ENCODE measurements around the gene SKI. TPM values are rescaled to one million over a fixed set of nuclear protein-coding genes. Genes with fewer than 3 reads are reported as not detected.
A peak's percentile ranks its signal among the peaks of the same experiment; 100 is the strongest.

SKI gene
- total RNA-seq, 2 experiments from 2014 or later, result 286 to 324 TPM

DNA sequence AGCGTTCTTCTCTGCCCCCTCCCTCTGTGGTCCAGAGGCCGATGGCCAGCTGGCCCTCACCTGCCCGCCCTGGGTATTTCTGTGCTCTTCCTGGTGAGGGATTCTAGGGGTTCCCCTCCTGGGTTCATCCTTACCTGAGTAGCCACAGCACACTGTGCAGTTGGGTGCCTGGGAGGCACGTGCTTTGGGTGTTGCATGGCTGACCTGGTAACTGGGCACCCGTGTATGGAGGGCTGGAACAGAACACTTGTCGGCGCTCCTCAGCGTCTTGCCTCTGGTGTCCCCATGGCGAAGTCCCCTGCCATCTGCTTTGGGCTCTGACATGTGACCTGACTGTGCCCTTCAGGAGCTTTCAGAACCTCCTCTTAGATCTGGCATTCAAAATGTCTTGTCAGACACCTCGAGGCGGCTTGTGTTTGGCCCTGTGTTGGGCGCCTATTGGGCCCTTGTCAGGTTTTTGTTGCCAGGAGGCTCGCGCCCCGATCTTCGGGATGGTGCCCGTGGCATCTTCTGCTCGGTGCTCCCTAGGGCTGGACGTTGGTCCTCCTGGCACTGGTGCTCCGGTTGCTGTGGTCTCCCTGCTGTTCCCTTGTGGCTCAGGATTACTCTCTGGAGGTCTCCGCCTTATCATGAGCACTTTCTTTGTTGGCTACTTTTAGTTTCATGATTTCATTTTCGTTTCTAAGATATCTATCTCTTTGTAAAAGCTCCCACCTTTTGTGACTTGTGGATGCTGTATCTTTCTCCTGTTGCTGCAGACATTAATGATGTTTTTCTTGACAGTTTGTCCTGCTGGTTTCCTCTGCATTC is 28.5 kb downstream of the SKI start:
- TF ChIP-seq, protein P1, sequence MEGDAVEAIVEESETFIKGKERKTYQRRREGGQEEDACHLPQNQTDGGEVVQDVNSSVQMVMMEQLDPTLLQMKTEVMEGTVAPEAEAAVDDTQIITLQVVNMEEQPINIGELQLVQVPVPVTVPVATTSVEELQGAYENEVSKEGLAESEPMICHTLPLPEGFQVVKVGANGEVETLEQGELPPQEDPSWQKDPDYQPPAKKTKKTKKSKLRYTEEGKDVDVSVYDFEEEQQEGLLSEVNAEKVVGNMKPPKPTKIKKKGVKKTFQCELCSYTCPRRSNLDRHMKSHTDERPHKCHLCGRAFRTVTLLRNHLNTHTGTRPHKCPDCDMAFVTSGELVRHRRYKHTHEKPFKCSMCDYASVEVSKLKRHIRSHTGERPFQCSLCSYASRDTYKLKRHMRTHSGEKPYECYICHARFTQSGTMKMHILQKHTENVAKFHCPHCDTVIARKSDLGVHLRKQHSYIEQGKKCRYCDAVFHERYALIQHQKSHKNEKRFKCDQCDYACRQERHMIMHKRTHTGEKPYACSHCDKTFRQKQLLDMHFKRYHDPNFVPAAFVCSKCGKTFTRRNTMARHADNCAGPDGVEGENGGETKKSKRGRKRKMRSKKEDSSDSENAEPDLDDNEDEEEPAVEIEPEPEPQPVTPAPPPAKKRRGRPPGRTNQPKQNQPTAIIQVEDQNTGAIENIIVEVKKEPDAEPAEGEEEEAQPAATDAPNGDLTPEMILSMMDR (IDR thresholded peaks at IDR 0.05), result no peak
- Mint-ChIP-seq H3K27me3 (no peaks in the 10 kb centered on the region), H3K4me1 (ENCODE audit: low read depth) (peaks cover 52% of the 10 kb centered on the region), H3K9me3 (peaks cover 2% of the 10 kb centered on the region), H3K4me3 (peak overlapping the region; percentile 47), H3K27ac (no peak overlapping the region), H3K36me3 (ENCODE audit: low read depth) (peaks cover 54% of the 10 kb centered on the region)
- H3K36me3 ChIP-seq (ENCODE audit: insufficient read depth, low read length), result peaks cover 32% of the 10 kb centered on the region
- ATAC-seq (ENCODE audit: poor library complexity), result peak; percentile 0
- no peak overlapping the region for H3K4me3 ChIP-seq (ENCODE audit: low read length)
- peaks cover 92% of the 10 kb centered on the region for H3K4me1 ChIP-seq (ENCODE audit: insufficient read depth, low read length)
- H3K27me3 ChIP-seq (ENCODE audit: control insufficient read depth in 1 of 2, insufficient read depth in 2 of 2, low read length in 2 of 2), result no peaks in the 10 kb centered on the region
- peaks cover 15 to 38% of the 10 kb centered on the region in 2 experiments for H3K9me3 ChIP-seq (ENCODE audit: control insufficient read depth in 1 of 2, insufficient read depth in 1 of 2, low read length in 2 of 2)
- CTCF ChIA-PET, result interaction anchor here (0.8 to 1.6 kb wide), 4 partner anchors 24 to 125 kb away, joined by 3 to 4 read pairs (median 4); partner anchors contain the start of gene FAAP20
- DNase-seq, result no peak
- peak overlapping the region; percentile 99 to 100 for H3K27ac ChIP-seq (ENCODE audit: low read depth in 1 of 2, low read length in 2 of 2)
- POLR2A ChIA-PET, result interaction anchor here (0.6 to 3.3 kb wide), 20 partner anchors 10 to 1049 kb away, joined by 3 to 197 read pairs (median 8); partner anchors contain the start of genes FAAP20, MORN1, PANK4 and RER1
- intact Hi-C loops (cut with DNase I, micrococcal nuclease), result loop anchor here (1.0 to 5.0 kb wide), 6 partner anchors 44 to 1646 kb away; partner anchors contain the start of gene C1orf174 (in 1 of the 2)

- Mint-ChIP-seq H3K36me3 (ENCODE audit: low read depth) (peaks cover 48% of the 10 kb centered on the region), H3K9me3 (peaks cover 2% of the 10 kb centered on the region), H3K27me3 (no peaks in the 10 kb centered on the region), H3K27ac (no peak overlapping the region), H3K4me3 (peak overlapping the region; percentile 47), H3K4me1 (ENCODE audit: low read depth) (peaks cover 51% of the 10 kb centered on the region)
- Histone ChIP-seq H3K36me3 (ENCODE audit: insufficient read depth, low read length) (peaks cover 29% of the 10 kb centered on the region), H3K27ac (ENCODE audit: low read depth in 1 of 2, low read length in 2 of 2) (peak overlapping the region; percentile 99 to 100), H3K4me1 (ENCODE audit: insufficient read depth, low read length) (peaks cover 88% of the 10 kb centered on the region), H3K4me3 (ENCODE audit: low read length) (no peak overlapping the region), H3K9me3 (ENCODE audit: control insufficient read depth in 1 of 2, insufficient read depth in 1 of 2, low read length in 2 of 2) (peaks cover 15 to 38% of the 10 kb centered on the region in 2 experiments), H3K27me3 (ENCODE audit: control insufficient read depth in 1 of 2, insufficient read depth in 2 of 2, low read length in 2 of 2) (no peaks in the 10 kb centered on the region)
- ChIA-PET CTCF (no interaction called here), POLR2A (interaction anchor here (2.3 to 3.3 kb wide), 4 partner anchors 26 to 62 kb away, joined by 8 to 197 read pairs (median 38); partner anchors contain the start of genes FAAP20 and SKI)
- TF ChIP-seq, protein P1 (IDR thresholded peaks at IDR 0.05), result no peak
- ATAC-seq (ENCODE audit: poor library complexity) (no peak), DNase-seq (peak in 1 of 14 experiments; percentile 47)
- intact Hi-C loops (cut with DNase I, micrococcal nuclease), result loop anchor here (2.0 to 5.0 kb wide), 4 partner anchors 58 to 1645 kb away; partner anchors contain the start of gene C1orf174 (in 1 of the 2)
Observed at GRCh38 chr1:2257245-2257627, 29.1 kb downstream of the SKI start.

DNA sequence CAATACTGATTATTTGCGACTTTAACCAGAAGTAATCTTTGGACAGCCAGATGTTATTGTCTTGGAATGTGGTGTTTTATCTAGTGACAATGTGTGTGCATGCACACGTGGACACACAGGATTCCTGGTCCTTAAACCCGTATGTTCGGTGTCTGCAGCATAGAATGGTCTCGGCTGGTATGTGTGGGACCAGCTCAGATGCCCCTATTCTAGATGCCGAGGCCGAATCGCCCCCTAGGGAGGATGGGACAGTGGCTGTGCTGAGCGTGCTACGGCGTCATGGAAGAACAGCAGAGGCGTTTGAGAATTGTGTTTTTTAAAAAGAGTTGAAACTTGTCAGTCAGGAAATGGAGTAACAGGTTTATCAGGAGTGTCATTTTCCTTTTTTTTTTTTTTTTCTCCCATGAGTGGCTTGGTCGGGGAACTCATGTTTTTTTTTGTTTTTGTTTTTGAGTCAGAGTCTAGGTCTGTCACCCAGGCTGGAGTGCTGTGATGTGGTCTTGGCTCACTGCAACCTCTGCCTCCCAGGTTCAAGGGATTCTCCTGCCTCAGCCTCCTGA is 30.1 kb downstream of the SKI start:
- Mint-ChIP-seq H3K27ac (no peak overlapping the region), H3K27me3 (no peaks in the 10 kb centered on the region), H3K4me3 (peak overlapping the region; percentile 53), H3K9me3 (peaks cover 2% of the 10 kb centered on the region), H3K4me1 (ENCODE audit: low read depth) (peaks cover 54% of the 10 kb centered on the region), H3K36me3 (ENCODE audit: low read depth) (peaks cover 39% of the 10 kb centered on the region)
- no peak for ATAC-seq (ENCODE audit: poor library complexity)
- peak overlapping the region; percentile 57 to 73 for H3K27ac ChIP-seq (ENCODE audit: low read depth in 1 of 2, low read length in 2 of 2)
- ChIA-PET POLR2A (interaction anchor here (0.9 to 1.7 kb wide), 4 partner anchors 24 to 43 kb away, joined by 3 to 7 read pairs (median 4); no protein-coding TSS in a partner anchor), CTCF (interaction anchor here (1.4 to 1.8 kb wide), 2 partner anchors 53 to 63 kb away, joined by 4 to 6 read pairs; partner anchors contain the start of gene FAAP20)
- peak in 2 of 14 experiments; percentile 35 to 66 for DNase-seq
- TF ChIP-seq, protein P1 (IDR thresholded peaks at IDR 0.05), result no peak
- peaks cover 15 to 35% of the 10 kb centered on the region in 2 experiments for H3K9me3 ChIP-seq (ENCODE audit: control insufficient read depth in 1 of 2, insufficient read depth in 1 of 2, low read length in 2 of 2)
- H3K4me3 ChIP-seq (ENCODE audit: low read length), result no peak overlapping the region
- H3K36me3 ChIP-seq (ENCODE audit: insufficient read depth, low read length), result peaks cover 19% of the 10 kb centered on the region
- intact Hi-C loops (cut with DNase I, micrococcal nuclease), result loop anchor here (5.0 kb wide), 3 partner anchors 61 to 1644 kb away; partner anchors contain the start of gene C1orf174 (in 1 of the 2)
- H3K27me3 ChIP-seq (ENCODE audit: control insufficient read depth in 1 of 2, insufficient read depth in 2 of 2, low read length in 2 of 2), result no peaks in the 10 kb centered on the region
- H3K4me1 ChIP-seq (ENCODE audit: insufficient read depth, low read length), result peaks cover 83% of the 10 kb centered on the region

Data from CD4-positive, alpha-beta T cell (primary cell).